Sigmoid colon (tissue), 7 donors: ENCODE data around the gene FERMT2. TPM values are rescaled to one million over a fixed set of nuclear protein-coding genes. Genes with fewer than 3 reads are reported as not detected.

Source experiments
- DNase-seq: peaks from one replicate; pipeline ENCODE4 v3.0.0-alpha.2; 2019
- H3K27ac ChIP-seq, 4 donors: fragments of 200-600 bp; sonication (generic); one replicate each; pipeline ENCODE4 v1.5.1; 2016 to 2019; ENCODE audit warnings: mild to moderate bottlenecking in 1 of 4
- H3K27me3 ChIP-seq, 3 donors: fragments of 200-600 bp; sonication (generic); one replicate each; pipeline ENCODE4 v1.5.1; 2019; ENCODE audit warnings: mild to moderate bottlenecking in 1 of 3
- H3K36me3 ChIP-seq, 4 donors: fragments of 200-600 bp; sonication (generic); one replicate each; pipeline ENCODE4 v1.5.1; 2016 to 2019
- H3K4me1 ChIP-seq, 4 donors: fragments of 200-600 bp; sonication (generic); one replicate each; pipeline ENCODE4 v1.5.1; 2017 to 2019
- H3K4me3 ChIP-seq, 4 donors: fragments of 200-600 bp; sonication (generic); one replicate each; pipeline ENCODE4 v1.5.1; 2017 to 2019; ENCODE audit warnings: mild to moderate bottlenecking in 2 of 4, moderate library complexity in 1 of 4
- H3K9me3 ChIP-seq, 4 donors: fragments of 200-600 bp in 3 of 4; sonication (generic) in 3 of 4; one replicate each; pipeline versions ENCODE4 v1.5.1 to v1.6.1; 2013 to 2019
- CTCF ChIP-seq, 4 experiments: fragments of 450-650 bp in 3 of 4; fragments of 200-600 bp in 1 of 4; IDR thresholded peaks; one replicate each; pipeline ENCODE4 v1.5.1; 2016 to 2019; ENCODE audit warnings: antibody characterized with exemption in 4 of 4, mild to moderate bottlenecking in 3 of 4, moderate library complexity in 2 of 4
- EP300 ChIP-seq, 4 donors: sonication (generic); formaldehyde crosslinking; IDR thresholded peaks; one replicate each; pipeline ENCODE4 v1.6.1; 2017; ENCODE audit warnings: antibody characterized with exemption in 4 of 4
- POLR2A ChIP-seq, 2 donors: fragments of 450-650 bp; IDR thresholded peaks; one replicate each; pipeline ENCODE4 v1.6.1; 2016; ENCODE audit warnings: antibody characterized with exemption in 2 of 2, mild to moderate bottlenecking in 2 of 2, moderate library complexity in 2 of 2
- POLR2AphosphoS5 ChIP-seq, 4 donors: sonication (generic); formaldehyde crosslinking; IDR thresholded peaks; one replicate each; pipeline ENCODE4 v1.6.1; 2017; ENCODE audit warnings: antibody characterized with exemption in 4 of 4
- WGBS, 2 donors: extraction: QIAGEN DNeasy Blood & Tissue Kit; methylation state at CpG; one replicate each; pipeline ENCODE4 v1.1.7; 2013; 5-methylcytosine and 5-hydroxymethylcytosine counted together
- intact Hi-C: fragments of 100-400 bp; cut with DNase I; formaldehyde crosslinking; loops from one replicate; pipeline ENCODE4 v1.15.1; 2023
- polyA plus RNA-seq, 3 donors: library from polyadenylated mRNA; stranded (reverse); fragments of 200-250 nt; gene quantifications; one replicate each; pipeline ENCODE4 v1.2.3, GENCODE V29; 2013
- total RNA-seq, 4 donors: library from RNA; depleted of rRNA; stranded (reverse); fragments of >200 nt; gene quantifications; one replicate each; pipeline ENCODE4 v1.1.0, GENCODE V29; 2016
- donor health status: healthy with polysubstance abuse.
- donor health status: Bipolar disorder and iron deficiency.
- donor health status: healthy.

FERMT2 gene
- total and polyA plus RNA-seq, 7 donors = 3.0 to 317 (median 278) TPM

DNA sequence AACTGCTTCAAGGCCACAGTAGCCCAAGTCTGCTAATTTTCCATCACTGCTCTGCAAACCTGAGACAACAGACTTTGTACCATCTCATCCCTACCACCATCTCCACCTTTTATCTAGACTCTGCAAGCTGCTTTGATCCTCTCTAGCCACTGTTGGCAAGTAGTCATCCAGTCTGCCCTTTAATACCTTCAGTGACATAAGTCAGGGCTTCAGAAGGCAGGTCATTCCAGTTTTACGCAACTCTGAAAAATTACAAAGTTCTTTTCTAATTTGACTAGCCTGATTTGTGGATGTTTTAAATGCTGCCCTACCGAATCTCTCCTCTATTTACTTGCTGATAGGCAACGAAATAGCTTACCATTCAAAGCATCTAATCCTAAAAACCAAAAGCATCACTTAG is 2.8 kb downstream of the FERMT2 start:
- intact Hi-C loops = no loop called here
- TF ChIP-seq POLR2AphosphoS5 (IDR thresholded peaks at IDR 0.05) = no peak
- no peak for TF ChIP-seq EP300 (IDR thresholded peaks at IDR 0.05)
- TF ChIP-seq CTCF (IDR thresholded peaks at IDR 0.05) = no peak
- no peak for TF ChIP-seq POLR2A (IDR thresholded peaks at IDR 0.05)
- Histone ChIP-seq H3K27ac (peak overlapping the region; percentile 98 to 100 (median 99)), H3K9me3 (no peaks in the 10 kb centered on the region), H3K36me3 (peaks cover 0 to 8% (median 0%) of the 10 kb centered on the region in 4 donors), H3K4me3 (peak overlapping the region in 3 of 4 donors; percentile 83 to 98 (median 97)), H3K27me3 (no peaks in the 10 kb centered on the region), H3K4me1 (peaks cover 0 to 75% (median 57%) of the 10 kb centered on the region in 4 donors)
- DNase-seq = no peak
- 62 to 76% methylated on average over 3 of the region's 3 CpGs for WGBS, 2 donors

- intact Hi-C loops = no loop called here
- Histone ChIP-seq H3K4me3 (no peak overlapping the region), H3K4me1 (peaks cover 0 to 98% (median 76%) of the 10 kb centered on the region in 4 donors), H3K27me3 (no peaks in the 10 kb centered on the region), H3K9me3 (no peaks in the 10 kb centered on the region), H3K36me3 (peaks cover 0 to 8% (median 0%) of the 10 kb centered on the region in 4 donors), H3K27ac (peak overlapping the region in 3 of 4 donors; percentile 3 to 99 (median 36))
- no peak for DNase-seq
- TF ChIP-seq POLR2AphosphoS5 (IDR thresholded peaks at IDR 0.05) (no peak), CTCF (IDR thresholded peaks at IDR 0.05) (no peak), POLR2A (IDR thresholded peaks at IDR 0.05) (no peak), EP300 (IDR thresholded peaks at IDR 0.05) (no peak)
- 74 to 77% methylated on average over 2 of the region's 2 CpGs for WGBS, 2 donors
These were observed 6.6 kb downstream of the FERMT2 start for GRCh38 chr14:52944254-52944653.

- Histone ChIP-seq H3K27ac (peak overlapping the region in 3 of 4 donors; percentile 3 to 52 (median 38)), H3K9me3 (no peaks in the 10 kb centered on the region), H3K36me3 (no peaks in the 10 kb centered on the region), H3K27me3 (no peaks in the 10 kb centered on the region), H3K4me1 (peaks cover 0 to 100% (median 82%) of the 10 kb centered on the region in 4 donors), H3K4me3 (no peak overlapping the region)
- no peak for DNase-seq
- intact Hi-C loops = loop anchor here (5.0 kb wide), 1 partner anchor 37 kb away; no protein-coding TSS in a partner anchor
- no peak for TF ChIP-seq POLR2A (IDR thresholded peaks at IDR 0.05)
- TF ChIP-seq CTCF (IDR thresholded peaks at IDR 0.05) = no peak
- no peak for TF ChIP-seq EP300 (IDR thresholded peaks at IDR 0.05)
- no peak for TF ChIP-seq POLR2AphosphoS5 (IDR thresholded peaks at IDR 0.05)
- WGBS, 2 donors = 60 to 90% methylated on average over 1 of the region's 1 CpG
These were observed 11.4 kb downstream of the FERMT2 start for GRCh38 chr14:52939427-52939826.

DNA sequence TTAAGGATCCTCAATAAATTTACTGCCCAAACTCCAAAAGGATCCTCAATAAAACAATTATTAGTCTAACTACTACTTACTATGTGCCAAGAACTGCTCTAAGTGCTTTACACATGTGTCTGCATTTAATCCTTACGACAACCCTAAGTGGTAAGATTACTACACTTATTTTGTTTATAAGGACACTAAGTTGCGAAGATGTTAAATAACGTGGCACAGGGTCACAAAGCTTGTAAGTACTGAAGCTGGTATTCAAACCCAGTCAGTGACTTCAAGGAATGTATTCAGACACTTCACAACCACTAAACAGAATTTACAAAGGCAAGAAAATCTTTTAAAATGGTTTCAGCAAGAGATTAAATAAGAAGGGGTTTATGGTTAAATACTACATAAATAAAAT is 13.0 kb downstream of the FERMT2 start:
- Histone ChIP-seq H3K27me3 (no peaks in the 10 kb centered on the region), H3K4me1 (peaks cover 0 to 99% (median 86%) of the 10 kb centered on the region in 4 donors), H3K27ac (peak overlapping the region; percentile 21 to 63 (median 42)), H3K36me3 (no peaks in the 10 kb centered on the region), H3K9me3 (no peaks in the 10 kb centered on the region), H3K4me3 (peak overlapping the region in 1 of 4 donors; percentile 6)
- no peak for DNase-seq
- 79 to 81% methylated on average over 3 of the region's 3 CpGs for WGBS, 2 donors
- intact Hi-C loops = loop anchor here (5.0 kb wide), 1 partner anchor 36 kb away; no protein-coding TSS in a partner anchor
- TF ChIP-seq CTCF (IDR thresholded peaks at IDR 0.05) = no peak
- no peak for TF ChIP-seq POLR2A (IDR thresholded peaks at IDR 0.05)
- no peak for TF ChIP-seq EP300 (IDR thresholded peaks at IDR 0.05)
- TF ChIP-seq POLR2AphosphoS5 (IDR thresholded peaks at IDR 0.05) = no peak

- 68 to 74% methylated on average over 4 of the region's 4 CpGs for WGBS, 2 donors
- H3K4me1 ChIP-seq = peaks cover 0 to 99% (median 89%) of the 10 kb centered on the region in 4 donors
- H3K4me3 ChIP-seq = no peak overlapping the region
- intact Hi-C loops = loop anchor here (5.0 kb wide), 1 partner anchor 35 kb away; no protein-coding TSS in a partner anchor
- TF ChIP-seq CTCF (IDR thresholded peaks at IDR 0.05) (no peak), POLR2AphosphoS5 (IDR thresholded peaks at IDR 0.05) (no peak), EP300 (IDR thresholded peaks at IDR 0.05) (no peak), POLR2A (IDR thresholded peaks at IDR 0.05) (no peak)
- DNase-seq = no peak
- H3K27ac ChIP-seq = peak overlapping the region; percentile 21 to 63 (median 42)
- H3K36me3 ChIP-seq = no peaks in the 10 kb centered on the region
- no peaks in the 10 kb centered on the region for H3K9me3 ChIP-seq
- no peaks in the 10 kb centered on the region for H3K27me3 ChIP-seq
These were observed 13.5 kb downstream of the FERMT2 start for GRCh38 chr14:52937306-52937705.
